Measurements from ENCODE around the gene ASTL. TPM values are rescaled to one million over a fixed set of nuclear protein-coding genes. Genes with fewer than 3 reads are reported as not detected.

ASTL gene
- total and polyA plus RNA-seq, 2 donors (not counting 3 experiments of a cell fraction or from before 2014, with no cell fraction given): not detected

GRCh38 chr2:96181529-96181928, 43.2 kb upstream of the ASTL start:
- no TSS peak for BruUV-seq (replicated peaks)
- dilution Hi-C loops (cut with MboI; ENCODE audit: extremely low pct_ligation_motif_present, low sequenced_read_pairs): no loop called here

More at GRCh38 chr2:96181529-96181928, 43.2 kb upstream of the ASTL start:
- H4K20me1 ChIP-seq (replicated peaks; ENCODE audit: control insufficient read depth, extremely low read depth, insufficient read depth, low read length): no peaks in the 10 kb centered on the region
- no peak for DNase-seq (ENCODE audit: low read depth, low spot score)
- no peaks in the 10 kb centered on the region for H3K9me3 ChIP-seq (replicated peaks; ENCODE audit: control insufficient read depth, insufficient read depth, low read length)
- no peak overlapping the region for H3K9ac ChIP-seq (replicated peaks; ENCODE audit: extremely low read depth, insufficient read depth, low read length)
- no peak overlapping the region for H3K4me3 ChIP-seq (replicated peaks in 1 of 3; ENCODE audit: insufficient read depth in 1 of 3, low read depth in 1 of 3, low read length in 3 of 3)
- H2AFZ ChIP-seq (ENCODE audit: low read depth, low read length): no peak overlapping the region
- no peak overlapping the region for H3K4me2 ChIP-seq (ENCODE audit: insufficient read depth, low read length)
- intact Hi-C loops (cut with micrococcal nuclease): no loop called here
- H3K27me3 ChIP-seq (ENCODE audit: control insufficient read depth in 2 of 2, insufficient read depth in 2 of 2, low read length in 2 of 2): no peaks in the 10 kb centered on the region
- no peaks in the 10 kb centered on the region for H3K79me2 ChIP-seq (ENCODE audit: control insufficient read depth, insufficient read depth, low read length)
- POLR2A ChIA-PET: no interaction called here
- peaks cover 13 to 18% of the 10 kb centered on the region in 2 experiments for H3K36me3 ChIP-seq (ENCODE audit: control insufficient read depth in 2 of 2, extremely low read depth in 1 of 2, insufficient read depth in 2 of 2, low read length in 2 of 2)
- no peaks in the 10 kb centered on the region for H3K9me1 ChIP-seq (replicated peaks; ENCODE audit: control insufficient read depth, extremely low read depth, insufficient read depth, low read length)
- CTCF ChIA-PET: interaction anchor here (0.7 to 1.5 kb wide), 2 partner anchors 47 to 85 kb away, joined by 3 to 7 read pairs; partner anchors contain the start of genes CIAO1 and TMEM127
- H3K27ac ChIP-seq (ENCODE audit: insufficient read depth, low read depth, low read length): no peak overlapping the region
- FAIRE-seq: no peak
- TF ChIP-seq GATA2 (IDR thresholded peaks at IDR 0.05; ENCODE audit: insufficient read depth, insufficient read length, low read depth, low read length) (no peak), EZH2 (IDR thresholded peaks at IDR 0.05; ENCODE audit: borderline replicate concordance, low read depth, low read length, severe bottlenecking) (no peak), MYC (IDR thresholded peaks at IDR 0.05; ENCODE audit: low read depth, low read length) (no peak), POLR2AphosphoS5 (IDR thresholded peaks at IDR 0.05; ENCODE audit: insufficient read depth, low read depth, low read length) (no peak), CTCF (IDR thresholded peaks at IDR 0.05; ENCODE audit: extremely low read depth in 1 of 2, insufficient read depth in 1 of 2, low read depth in 1 of 2, low read length in 2 of 2) (no peak), FOS (IDR thresholded peaks at IDR 0.05; ENCODE audit: borderline replicate concordance, insufficient read depth, low read length) (no peak), POLR2A (IDR thresholded peaks at IDR 0.05; ENCODE audit: low read depth, low read length) (no peak), JUN (IDR thresholded peaks at IDR 0.05; ENCODE audit: borderline replicate concordance, insufficient read depth, insufficient read length, low read depth) (no peak)
- TF ChIP-seq, protein P1, sequence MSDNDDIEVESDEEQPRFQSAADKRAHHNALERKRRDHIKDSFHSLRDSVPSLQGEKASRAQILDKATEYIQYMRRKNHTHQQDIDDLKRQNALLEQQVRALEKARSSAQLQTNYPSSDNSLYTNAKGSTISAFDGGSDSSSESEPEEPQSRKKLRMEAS (IDR thresholded peaks at IDR 0.05; ENCODE audit: insufficient read depth, insufficient read length): no peak
- H3K4me1 ChIP-seq (ENCODE audit: control insufficient read depth, extremely low read depth, insufficient read depth, low read length): no peaks in the 10 kb centered on the region

Measured in endothelial cell of umbilical vein (primary cell).